GM21528 (cell line): ENCODE results near the gene SASH1.

Experiments used
- ATAC-seq: cut with Tn5 transposase; IDR thresholded peaks from one replicate; pipeline ENCODE4 v1.9.1; 2021; ENCODE audit warnings: mild to moderate bottlenecking, moderate library complexity; ENCODE audit not compliant: unreplicated experiment, low FRiP score

Gene SASH1

DNA sequence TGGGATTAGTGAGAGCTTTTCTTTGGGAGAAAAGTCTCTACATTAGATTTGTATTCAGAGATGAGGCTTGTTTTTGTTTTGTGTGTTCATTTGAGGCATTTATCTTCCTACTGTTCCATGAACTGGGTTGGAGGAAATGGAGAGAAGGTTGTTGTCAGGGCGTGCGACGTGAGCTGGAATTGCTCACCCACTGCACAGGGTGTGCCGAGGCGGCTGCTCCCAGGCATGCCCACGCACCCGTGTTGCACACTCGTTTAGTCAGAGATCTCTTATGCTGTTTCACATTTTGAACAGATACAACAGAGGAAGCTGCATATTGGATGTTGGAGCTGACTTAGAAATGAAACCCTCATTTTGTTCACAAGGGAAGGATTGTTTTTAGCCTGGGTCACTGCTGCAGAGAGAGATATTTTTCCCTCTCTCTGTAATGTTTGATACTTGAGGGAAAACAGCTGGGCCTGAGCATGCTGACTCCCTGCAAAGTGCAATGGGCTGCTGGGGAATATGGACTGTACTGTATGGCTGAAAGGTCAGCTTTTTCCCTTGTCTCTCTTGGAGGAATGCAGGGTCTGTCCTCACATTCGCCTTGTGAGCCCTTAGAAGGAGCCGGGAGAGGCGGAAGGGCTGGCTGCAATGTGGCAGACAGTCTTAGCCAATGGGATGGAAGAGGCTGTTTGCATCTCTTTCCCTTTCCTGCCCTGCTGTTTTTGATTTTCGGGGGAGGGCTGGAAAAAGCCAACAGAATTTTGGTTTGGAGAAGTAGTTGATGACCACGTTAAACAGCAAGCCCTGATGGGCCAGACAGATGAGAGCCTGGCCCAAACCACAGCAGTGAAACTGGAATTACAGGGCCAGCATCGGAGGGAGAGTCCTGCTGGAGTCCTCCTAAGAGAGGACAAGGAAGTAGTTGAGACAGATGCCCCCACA is 170.8 kb downstream of the SASH1 start:
- no peak for ATAC-seq

DNA sequence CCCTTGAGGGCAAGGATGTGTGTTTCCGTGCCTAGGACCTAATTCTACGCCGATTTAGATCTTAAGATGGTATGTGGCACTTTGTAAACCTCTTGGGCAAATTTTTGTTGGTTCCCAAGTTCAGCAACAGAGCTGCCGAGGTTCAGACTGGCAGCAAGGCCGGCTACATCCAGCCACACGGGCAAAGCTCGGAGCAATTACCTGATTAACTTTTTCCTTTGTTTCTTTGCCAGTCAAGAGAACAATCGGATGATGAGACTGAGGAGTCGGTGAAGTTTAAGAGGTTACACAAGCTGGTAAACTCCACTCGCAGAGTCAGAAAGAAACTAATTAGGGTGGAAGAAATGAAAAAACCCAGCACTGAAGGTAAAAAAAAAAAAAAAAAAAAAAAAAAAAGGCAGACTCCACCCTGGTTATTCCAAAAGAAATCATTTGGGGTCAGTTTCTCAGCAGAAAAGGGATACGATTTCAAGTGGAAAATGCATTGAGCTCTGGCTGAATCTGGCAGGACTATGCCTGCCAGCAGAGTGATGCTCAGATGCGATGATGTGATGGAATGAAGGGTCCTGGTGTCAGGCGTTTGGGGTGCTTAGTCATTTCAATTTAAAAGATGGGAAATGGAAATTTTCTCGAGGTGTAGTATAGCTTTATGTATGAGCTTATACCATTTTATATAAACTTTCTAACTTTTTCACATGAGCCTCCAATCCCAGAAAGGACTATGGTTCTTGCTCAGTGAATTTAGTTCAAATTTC is 171.6 kb downstream of the SASH1 start:
- ATAC-seq: no peak

DNA sequence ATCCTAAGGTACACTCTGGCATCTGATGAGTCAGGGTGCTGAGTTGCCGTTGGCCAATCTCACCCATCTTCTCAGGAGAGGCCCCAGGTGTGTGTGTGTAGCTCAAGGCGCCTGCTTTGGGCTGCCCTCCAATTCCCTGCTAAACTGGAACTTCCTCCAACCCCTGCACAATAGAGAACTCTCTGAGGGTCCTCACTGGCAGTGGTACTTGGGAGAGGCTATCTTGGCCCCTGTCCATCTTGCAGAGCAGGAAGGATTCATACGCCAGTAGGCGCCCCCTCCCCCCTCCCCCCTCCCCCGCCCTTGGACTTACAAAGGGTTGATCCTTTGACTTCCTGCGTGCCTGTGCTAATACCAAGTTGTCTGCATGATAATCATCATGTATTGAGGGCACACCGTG is 173.6 kb downstream of the SASH1 start:
- ATAC-seq: no peak

DNA sequence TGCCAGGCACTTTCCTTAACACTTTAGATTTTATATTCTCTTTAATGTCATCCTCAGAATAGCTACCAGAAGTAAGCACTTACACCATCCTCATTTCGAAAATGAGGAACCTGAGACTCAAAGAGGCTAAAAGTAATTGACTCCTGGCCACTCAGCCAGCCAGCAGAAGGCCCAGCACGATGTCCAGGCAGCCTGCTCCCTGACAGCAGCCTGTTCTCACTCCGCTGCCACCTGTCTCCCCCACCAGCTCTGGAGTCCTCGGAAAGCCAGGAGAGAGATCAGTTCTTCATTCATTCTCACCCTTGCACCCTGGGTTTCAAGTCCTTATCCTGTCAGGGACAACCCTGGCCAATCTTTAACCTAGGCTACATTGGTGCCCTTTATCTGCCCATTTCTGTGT is 174.0 kb downstream of the SASH1 start:
- ATAC-seq: no peak

DNA sequence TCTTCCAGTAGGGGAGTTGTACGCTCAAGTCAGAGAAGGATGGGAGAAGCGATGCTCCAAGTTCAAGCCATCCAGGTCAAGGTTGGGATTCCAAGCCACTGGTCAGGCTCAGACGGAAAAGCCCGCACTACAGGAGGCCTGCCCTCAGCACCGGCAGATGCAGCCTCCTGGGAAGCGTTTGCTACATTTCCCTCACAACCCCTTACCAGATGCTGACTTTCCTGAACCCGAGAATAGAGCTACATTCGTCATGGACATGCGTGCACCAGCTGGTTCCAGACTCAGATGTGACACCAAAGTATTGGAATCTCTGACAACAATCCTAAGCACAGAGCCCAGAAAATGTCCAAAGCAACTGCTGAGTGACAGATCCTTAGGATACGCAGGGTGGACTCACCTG is 174.8 kb downstream of the SASH1 start:
- ATAC-seq: no peak

DNA sequence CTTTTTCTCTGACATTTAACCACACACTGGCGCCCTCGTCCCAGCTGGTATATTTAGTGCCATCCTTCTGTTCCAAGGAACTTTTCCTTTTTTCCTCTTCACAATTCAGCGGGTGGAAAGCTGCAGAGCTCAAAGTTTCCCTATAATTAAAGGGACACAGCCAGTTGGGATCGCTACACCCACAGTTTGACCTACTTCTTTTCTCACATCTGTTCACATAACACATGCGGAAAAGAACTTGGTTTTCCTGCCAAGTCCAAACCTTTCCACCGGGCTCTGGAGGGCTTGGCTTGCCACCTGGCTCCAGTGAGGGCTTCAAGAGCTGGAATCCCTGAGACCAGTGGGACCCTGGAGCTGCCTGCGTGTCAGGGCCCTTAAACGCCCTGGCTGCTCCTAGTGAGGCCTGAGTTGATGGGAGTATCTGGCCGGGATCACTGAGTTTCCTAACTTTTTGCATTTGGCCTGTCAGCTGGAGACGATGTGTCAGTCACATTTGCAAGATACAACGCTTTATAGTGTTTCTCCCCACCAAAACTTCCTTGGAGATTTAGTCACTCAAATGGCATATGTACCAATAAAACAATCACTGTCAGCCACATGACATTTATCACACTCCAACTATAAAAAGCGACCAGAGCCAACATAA is 176.0 kb downstream of the SASH1 start:
- ATAC-seq: no peak

DNA sequence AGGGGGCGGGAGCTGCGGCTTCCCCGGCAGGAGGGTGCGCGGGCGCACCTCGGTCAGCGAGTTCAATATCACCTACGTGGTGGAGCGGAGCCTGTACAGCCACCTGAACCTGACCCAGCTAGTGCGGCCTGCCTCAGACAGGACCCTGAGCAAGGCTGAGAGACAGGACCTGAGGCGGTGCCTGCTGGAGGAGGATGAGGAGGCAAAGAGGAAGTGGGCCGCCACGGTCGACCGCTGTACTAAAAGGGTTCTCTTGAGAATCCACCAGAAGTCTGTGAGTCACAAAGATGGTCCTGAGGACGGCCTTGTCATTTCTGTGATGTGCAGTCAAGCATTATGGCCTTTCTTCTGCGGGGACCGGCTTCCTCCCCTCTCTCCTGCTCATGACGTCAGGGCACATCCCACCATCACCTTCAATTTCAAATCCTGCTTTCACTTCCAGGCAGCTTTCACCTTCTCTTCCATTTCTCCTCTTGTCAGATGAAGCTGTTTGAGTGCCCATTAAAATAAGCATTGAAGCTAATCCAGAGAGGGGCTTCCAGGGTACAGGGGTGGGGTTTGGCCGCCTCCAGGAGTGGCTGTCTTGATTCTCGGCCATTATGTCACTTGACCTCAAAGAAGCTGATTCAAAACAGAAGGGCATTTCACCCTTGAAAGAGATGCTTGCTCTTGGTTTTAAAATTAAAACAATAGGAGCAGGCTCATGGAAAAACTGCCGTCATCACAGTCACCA is 177.6 kb downstream of the SASH1 start:
- peak; percentile 81 for ATAC-seq

DNA sequence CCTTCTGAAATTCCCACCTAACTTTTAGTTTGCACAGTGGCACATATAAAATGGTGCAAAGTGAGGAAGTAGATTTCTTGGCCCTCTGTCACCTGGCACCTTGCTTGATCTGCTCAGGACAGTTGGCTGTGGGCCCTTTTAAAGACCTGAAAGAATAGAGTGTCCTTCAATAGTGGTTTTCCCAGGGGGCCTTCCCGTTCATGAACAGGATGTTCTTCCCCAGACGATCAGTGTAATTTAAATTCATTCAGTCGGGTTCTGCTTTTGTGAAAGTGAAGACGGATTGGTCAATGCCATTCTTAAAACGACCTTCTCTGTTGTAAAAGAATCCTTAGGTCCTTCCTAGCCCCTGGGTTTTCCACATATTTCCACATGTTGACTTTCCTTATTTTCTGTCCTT is 178.5 kb downstream of the SASH1 start:
- no peak for ATAC-seq

DNA sequence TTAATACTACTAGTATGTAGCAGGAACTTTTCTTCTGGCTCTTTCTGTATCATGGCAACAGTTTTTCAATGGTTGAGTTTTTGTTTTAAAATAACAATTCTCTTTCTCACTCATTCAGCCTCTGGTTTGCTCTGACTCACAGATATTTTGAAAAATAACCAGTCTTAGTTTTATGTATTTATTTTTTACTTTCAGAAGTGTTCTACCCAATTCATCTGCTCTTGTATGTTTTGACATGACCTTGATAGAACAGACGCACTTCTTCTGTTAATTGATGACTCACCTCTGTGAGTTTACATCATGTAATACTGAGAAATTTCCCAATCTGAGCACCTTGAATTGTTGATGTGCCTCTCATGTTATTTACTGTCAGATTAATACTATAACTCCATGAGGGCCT is 178.9 kb downstream of the SASH1 start:
- no peak for ATAC-seq

DNA sequence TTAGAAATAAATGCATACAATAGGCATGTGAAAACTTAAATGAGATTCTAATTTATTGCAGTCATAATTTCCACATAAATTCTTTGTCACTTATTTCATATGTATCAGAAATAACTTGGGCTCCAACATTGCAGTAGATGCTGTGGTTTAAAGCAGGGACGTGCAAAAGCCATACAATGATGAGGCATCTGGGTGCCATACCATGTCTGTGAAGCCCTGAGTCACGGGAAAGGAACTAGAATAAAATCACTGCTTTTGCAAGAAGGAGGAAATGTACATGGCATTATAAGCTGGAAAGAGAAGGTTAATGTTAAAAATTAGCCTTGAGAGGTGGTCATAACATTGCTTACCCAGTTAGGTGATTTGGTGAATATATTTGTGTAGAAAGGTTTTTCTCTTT is 180.4 kb downstream of the SASH1 start:
- ATAC-seq: no peak

DNA sequence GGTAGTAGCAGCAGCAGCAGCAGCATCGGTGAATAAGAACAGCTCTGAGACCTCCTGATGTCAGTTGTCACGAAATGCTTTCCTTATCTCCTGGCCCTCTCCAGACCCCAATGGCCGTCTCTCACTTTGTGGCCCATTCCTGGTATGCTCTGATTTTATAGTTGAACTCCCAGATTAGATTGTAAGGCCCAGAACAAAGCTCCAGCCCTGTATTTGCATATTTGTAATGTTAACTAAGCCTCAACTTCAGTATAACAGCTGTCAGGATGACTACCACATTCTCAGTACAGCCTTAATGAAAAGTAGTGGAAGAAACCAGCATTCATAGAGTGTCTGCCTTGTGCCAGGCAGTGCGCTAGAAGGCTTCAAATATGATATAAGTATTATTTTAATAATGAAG is 180.9 kb downstream of the SASH1 start:
- ATAC-seq: no peak

DNA sequence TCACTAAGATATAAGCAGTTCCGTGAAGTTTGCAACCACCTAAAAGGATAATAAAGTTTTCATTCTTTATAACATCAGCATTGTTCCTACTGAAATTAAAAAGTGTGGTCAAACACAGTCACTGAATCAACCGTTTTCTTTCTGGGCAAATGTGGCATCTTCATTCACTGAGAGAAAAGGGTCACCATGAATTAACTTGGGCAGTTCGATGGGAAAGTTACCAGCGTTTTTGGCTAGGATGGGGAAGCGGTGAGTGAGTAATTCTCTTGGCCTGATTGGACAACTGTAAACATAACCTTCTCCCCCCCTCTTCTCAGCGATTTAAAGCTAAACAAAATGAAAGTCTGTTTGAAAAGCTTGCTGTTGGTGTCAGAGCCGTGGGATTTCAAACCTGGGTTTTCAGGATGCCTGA is 181.8 kb downstream of the SASH1 start:
- ATAC-seq: no peak

DNA sequence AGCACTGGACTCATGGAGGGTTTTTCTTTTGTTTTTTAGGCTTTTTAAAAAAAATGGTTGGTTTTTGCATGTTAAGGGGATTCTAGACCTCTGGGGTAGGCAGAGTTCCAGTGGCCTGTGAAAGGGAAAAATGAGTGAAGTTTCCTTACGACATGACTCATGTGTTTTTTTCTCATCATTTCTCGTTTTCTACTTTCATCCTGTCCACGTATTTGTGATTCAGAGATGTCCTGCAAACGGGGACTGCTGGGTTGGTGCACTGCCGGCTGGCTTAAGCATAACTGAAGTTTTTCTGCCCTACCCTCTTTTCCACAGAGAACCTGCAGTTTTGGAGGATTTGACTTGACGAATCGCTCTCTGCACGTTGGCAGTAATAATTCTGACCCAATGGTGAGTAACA is 182.3 kb downstream of the SASH1 start:
- ATAC-seq: no peak

DNA sequence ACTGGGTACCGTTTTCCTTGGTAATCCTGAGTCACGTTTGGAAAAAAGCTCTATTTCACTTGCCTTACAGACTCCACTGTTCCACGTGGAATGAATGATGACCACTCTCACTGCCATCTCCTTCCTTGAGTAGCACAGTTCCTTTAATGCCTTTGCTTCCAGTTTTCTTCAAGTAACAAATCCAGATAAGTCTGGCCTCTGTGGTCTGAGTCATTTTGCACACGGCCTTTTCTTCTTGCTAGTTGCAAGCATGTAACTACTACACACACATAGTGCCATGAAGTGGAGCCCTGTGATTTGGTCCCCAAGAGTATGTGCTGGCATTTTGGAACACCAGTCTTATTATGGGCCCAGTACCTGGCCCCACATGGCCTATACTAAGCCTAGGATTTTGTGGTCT is 182.8 kb downstream of the SASH1 start:
- ATAC-seq: no peak

DNA sequence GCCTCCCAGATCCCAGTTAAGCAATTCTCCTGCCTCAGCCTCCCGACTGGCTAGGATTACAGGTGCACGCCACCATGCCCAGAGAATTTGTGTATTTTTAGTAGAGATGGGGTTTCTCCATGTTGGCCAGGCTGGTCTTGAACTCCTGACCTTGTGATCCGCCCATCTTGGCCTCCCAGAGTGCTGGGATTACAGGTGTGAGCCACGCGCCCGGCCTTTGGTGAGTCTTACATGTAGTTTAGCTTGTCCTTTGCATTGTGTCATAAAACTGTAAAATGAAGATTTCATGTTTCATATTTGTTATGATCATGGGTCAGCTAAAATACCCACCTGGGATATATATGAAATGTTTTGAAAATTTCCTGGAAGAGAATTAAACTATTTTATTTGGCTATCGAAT is 183.5 kb downstream of the SASH1 start:
- no peak for ATAC-seq

DNA sequence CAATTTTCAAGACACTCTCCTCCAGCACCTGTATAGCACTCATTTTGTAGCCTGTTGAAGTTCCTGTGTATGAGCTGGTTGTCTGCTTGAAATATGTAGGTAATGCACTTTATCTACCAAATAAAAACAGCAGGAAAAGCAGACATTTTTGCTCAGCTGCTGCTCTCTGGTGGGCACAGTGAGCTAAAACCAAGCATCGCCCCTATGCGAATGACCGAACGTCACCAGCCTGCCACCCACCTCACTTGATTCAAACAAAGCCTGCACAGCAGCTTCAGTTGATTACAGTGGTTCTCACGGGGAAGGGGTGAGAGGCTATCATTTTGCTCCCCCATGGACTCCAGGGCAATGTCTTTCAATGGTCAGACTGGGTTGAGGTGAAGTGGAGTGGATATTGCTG is 185.7 kb downstream of the SASH1 start:
- ATAC-seq: no peak

DNA sequence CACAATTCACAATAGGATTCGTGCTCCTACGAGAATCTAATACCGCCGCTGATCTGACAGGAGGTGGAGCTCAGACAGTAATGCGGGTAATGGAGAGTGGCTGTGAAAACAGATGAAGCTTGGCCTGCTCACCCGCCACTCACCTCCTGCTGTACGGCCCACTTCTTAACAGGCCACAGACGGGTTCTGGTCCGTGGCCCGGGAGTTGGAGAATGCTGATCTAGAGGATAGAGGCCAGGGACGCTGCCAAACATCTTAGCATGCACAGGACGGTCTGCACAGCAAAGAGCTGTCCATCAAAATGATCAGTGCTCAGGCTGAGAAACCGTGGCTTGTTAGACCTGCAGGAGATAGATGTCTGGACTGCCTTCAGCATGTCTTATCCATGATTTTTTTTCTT is 186.4 kb downstream of the SASH1 start:
- ATAC-seq: no peak

DNA sequence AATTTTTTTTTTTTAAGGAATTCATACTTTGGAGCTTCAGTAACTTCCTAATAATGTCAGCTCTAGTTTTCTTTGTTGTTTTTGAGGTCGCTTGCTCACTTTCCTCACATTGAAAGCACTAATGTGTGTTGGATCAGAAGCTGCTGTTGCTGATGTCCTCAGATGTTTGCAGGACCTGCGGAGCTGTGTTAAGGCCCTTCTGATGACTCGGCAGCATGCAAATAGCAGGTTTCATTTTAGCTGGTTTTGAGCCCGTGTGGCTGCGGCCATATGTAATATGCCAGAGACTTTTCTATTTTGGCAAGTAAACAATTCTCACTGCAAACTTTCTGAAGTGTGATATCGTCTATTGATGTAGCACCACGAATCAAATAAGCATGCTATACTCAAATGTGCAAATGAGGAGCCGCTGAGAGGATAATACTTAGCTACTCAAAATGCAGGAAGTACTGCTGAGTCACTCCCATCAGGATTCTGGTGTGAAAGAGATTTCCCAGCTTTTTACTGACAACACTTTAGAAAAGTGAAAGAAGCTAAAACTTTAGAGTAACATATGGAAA is 187.8 kb downstream of the SASH1 start:
- ATAC-seq: peak; percentile 86

DNA sequence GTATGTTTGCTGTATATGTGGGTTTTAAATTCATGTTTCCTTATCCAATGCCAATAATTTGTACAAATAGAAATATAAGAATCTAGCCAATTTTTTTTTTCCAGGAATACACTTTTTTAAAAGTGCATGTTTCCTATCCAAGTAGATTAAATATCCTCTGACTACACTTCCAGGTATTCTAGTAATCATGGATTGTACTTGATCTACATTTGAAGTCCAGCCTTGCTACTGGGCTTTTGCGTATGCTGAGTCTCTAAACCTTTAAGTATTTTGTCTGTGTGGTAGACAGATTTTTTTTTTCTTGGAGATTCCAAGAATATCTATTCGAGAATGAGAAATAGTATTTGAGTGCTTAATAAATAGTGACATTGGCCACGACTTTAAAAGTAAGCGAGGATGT is 188.3 kb downstream of the SASH1 start:
- ATAC-seq: no peak

DNA sequence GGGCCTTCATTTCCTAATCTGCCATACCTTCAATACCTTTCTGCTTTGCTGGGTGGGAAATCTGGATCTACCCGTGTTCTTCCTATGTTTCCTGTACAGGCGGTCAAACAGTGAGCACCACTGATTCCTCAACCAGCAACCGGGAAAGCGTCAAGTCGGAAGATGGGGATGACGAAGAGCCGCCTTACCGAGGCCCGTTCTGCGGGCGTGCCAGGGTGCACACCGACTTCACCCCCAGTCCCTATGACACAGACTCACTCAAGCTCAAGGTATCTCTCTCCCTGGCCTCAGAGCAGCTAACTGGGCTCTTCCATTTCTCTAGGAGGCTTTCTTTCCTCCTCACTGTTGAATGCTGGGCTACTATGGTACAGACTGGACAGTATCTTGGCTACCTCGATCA is 190.1 kb downstream of the SASH1 start:
- ATAC-seq: no peak
